ENCODE results near the gene TBC1D23. TPM values are rescaled to one million over a fixed set of nuclear protein-coding genes. Genes with fewer than 3 reads are reported as not detected.
"Not testable (repeated sequence)": the region's sequence is repeated elsewhere in the genome, so short reads cannot be mapped to it uniquely, and the experiment has no call there.

Gene TBC1D23
- total RNA-seq, 2 donors from 2014 or later: 38.2 to 50.9 TPM

DNA sequence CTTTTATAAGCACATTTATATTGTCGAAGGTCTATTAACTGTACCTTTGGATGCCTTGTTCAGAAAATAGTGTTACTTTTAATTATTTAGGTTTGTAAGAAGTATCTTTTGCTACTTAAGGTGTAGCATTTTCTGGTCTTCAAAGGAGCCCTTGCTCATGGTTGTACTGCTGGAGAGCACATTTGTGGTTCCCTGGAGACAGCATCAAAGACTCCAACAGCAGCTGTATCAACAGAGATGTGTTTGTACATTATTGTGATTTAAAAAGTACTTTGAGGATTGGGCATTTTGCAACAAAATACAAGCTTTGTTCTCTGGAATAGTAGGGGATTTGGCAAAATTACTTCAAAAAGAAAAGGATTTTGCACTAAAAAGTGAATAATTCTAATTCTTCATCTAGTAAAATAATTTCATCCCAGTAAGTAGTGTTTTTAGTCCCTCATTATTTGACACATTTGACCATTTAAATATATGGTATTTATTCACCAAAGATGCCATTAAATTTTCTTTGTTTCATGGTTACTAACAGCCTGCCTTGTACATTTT, 16.5 kb downstream of the TBC1D23 start:
- intact Hi-C loops (cut with DNase I, micrococcal nuclease): no loop called here
- no peak for DNase-seq
- no peak for ATAC-seq

DNA sequence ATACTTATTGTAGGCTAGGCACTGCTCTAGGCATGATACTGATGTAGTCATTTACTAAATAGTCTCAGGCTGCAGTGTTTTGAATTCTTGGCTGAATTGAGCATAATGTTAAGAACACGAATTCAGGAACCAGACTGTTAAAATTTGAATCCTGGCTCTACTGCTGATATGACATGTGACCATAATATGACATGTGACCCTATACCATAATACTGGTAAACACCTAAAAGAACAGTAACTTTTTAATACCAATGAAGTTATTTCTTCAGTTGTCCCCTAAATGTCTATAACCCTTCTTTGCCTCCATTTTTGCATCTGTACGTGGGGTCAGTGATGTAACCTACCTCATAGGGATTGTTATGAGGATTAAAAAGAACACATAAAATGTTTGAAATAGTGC, 18.1 kb downstream of the TBC1D23 start:
- intact Hi-C loops (cut with DNase I, micrococcal nuclease): no loop called here
- ATAC-seq (no peak), DNase-seq (no peak)

DNA sequence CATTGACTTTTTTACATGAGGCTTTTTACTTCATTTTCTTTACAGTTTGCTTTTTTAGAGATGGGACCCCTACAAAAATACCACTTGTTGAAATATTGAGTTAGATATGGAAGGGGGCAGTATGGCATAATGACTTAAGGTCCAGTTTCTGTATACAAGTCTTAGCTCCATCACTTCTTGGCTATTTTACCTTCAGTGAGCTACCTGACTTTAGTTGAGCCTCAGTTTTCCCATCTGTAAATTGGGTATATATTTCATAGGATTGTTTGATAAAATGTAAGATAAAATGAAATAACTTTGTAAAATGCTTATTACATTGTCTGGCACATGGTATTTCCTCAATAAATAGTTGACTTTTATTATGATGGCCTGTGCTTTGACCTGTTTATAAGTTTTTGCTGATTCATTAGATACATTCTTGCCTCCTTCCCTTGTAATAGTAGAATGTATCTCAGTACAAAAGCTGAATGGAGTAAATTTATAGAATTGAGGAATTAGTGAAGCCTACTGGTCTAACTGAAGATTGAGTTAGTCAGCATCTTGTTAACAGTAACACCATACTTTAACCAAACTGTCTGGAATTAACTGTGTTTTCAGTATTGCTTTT, 27.6 kb downstream of the TBC1D23 start:
- intact Hi-C loops (cut with DNase I, micrococcal nuclease): no loop called here
- no peak for DNase-seq
- no peak for ATAC-seq

DNA sequence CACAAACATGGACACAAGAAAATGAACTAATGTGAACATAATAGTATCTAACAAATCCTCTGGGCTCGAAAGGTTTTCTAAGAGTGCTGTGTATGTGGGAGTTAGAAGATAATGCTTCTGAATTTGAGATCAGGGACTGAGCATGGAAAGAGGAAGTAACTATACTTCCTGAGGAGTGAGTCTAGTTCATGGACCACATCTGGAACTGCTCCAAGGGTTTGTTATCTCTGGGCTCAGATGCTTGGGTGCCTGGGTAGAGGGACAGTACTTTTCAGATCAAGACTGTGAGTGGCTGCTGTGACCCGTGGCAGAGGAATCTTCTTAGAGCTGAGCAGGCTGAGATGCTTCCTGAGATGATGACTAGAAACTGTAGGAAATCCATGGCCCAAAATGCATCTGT, 28.5 kb downstream of the TBC1D23 start:
- ATAC-seq: no peak
- intact Hi-C loops (cut with DNase I, micrococcal nuclease): no loop called here

DNA sequence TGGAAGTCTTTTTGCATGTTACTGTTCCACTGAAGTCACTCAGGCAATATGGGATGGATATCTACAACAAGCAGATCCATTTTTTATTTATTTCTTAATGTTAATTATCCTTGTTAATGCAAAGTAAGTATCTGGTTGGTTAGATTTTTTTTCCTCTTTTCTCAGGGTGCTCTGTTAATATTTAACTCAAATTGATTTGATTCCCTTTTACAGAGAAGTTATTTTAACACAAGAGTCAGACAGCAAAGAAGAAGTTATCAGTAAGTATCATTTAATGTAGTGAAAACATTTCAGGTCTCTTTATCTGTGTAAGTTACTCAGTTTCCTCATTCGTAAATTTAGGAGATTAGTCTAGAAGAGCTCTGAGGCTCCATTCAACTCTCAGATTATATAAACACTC, 34.3 kb downstream of the TBC1D23 start:
- ATAC-seq (no peak), DNase-seq (no peak)
- intact Hi-C loops (cut with DNase I, micrococcal nuclease): no loop called here

More for the DNA sequence above, 28.5 kb downstream of the TBC1D23 start:
- DNase-seq: no peak

DNA sequence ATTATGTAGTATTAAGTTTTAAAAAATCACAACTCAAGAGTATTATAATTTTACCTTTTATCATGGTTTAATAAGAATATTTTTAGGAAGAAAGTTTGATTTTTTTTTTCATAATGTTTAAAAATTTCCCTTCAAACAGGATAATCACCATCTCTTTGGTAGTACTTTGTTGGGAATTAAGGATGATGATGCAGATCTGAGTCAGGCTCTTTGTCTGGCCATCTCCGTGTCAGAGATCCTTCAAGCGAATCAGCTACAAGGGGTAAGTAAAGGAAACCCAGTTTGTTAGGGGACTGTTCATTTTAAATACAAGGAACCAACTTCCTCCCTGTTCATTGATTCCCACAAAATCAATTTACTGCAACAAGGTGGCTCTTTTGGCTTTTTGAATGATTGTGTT, 37.0 kb downstream of the TBC1D23 start:
- intact Hi-C loops (cut with DNase I, micrococcal nuclease): no loop called here
- ATAC-seq (no peak), DNase-seq (no peak)

DNA sequence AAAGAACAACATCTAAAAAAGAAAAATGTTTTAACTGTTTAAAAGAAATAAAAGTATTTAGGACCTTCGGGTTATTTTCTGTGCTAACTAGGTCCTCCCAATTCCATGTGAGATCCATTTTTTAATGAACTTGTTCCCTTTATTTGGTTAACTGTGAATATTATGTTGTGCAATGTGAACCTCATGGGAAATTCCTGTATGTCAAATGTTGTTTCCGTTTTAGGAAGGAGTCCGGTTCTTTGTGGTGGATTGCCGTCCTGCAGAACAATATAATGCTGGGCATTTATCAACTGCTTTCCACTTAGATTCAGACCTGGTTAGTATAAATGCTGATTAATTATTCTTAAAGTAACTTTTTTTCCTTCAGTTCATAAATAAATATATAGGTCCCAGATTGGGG, 38.2 kb downstream of the TBC1D23 start:
- intact Hi-C loops (cut with DNase I, micrococcal nuclease): no loop called here
- DNase-seq: no peak
- ATAC-seq: no peak

DNA sequence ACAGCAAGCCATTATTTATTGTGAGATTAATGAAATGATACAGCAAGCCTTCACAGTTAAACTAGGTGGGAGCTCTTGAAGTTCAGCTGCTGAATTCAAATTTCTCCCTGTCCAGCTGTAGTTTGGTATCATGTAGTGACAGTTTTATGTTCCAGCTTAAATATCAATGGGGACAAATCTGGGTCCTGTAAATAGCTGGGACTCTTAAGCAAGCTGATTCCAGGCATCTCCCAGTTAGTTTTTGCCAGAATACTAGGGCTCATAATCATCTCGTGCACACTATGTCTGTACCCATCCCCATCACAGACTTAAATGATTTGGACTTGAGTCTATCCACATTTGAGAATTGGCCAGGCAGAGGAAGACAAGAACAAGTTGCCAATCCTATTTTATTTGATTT, 45.9 kb downstream of the TBC1D23 start:
- DNase-seq: no peak
- ATAC-seq: no peak
- intact Hi-C loops (cut with DNase I, micrococcal nuclease): no loop called here

DNA sequence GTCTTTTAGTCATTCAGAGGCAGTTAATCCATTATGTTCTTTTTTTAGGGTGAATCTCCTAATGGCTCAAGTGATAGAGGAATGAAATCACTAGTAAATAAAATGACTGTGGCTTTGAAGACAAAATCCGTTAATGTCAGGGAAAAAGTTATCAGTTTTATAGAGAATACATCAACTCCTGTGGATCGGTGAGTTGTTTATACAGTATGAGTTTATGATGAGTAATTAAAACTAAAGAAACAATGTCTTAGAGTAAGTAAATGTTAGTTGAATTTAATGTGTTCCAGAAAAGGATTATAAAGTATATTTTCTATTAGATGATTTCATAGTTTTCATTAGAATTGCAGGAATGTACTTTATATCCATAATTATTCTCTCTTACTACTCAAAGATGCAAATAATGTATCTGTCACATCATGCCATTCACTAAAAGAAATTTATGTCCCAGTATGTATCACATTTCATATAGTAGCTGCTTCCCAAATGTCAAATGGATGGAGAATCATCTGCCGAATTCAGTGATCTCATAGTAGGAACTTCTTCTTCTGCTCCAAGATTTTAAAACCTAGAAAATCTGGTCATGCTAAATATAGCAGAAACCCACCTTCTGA, 49.7 kb downstream of the TBC1D23 start:
- intact Hi-C loops (cut with DNase I, micrococcal nuclease): no loop called here
- no peak for DNase-seq
- no peak for ATAC-seq

DNA sequence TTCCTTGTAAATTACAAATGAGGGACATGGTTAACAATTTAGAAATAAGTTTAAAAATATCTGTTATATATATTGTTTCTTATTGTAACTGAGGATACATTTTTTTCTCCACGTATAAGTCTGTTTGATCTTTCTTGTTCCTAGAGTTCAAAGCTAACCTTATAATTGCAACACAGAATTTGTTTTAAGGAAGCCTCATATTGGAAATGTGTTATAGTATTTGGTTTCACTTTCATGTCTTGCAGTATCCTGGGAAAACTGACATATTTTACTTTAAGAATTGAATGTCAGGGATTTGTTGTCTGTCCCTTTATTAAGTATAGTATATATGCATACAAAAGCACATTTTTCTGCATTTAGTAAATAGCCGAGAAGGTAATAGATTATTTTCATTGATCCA, 50.2 kb downstream of the TBC1D23 start:
- intact Hi-C loops (cut with DNase I, micrococcal nuclease): no loop called here
- no peak for ATAC-seq
- no peak for DNase-seq

DNA sequence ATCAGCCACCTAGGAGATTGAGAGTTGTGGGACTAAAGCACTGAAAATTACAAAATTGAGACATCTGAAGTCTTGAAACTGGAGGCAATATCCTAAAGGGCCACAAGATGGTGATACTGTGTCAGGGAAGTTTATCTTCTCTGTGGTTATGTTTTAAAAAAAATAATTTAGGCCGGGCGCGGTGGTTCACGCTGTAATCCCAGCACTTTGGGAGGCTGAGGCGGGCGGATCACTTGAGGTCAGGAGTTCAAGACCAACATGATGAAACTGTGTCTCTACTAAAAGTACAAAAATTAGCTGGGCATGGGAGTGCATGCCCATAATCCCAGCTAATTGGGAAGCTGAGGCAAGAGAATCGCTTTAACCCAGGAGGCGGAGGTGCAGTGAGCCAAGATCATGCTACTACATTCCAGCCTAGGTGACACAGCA, 55.9 kb downstream of the TBC1D23 start:
- intact Hi-C loops (cut with DNase I, micrococcal nuclease): no loop called here
- peak in 1 of 2 donors; percentile 11 for DNase-seq
- ATAC-seq: peak; percentile 71

DNA sequence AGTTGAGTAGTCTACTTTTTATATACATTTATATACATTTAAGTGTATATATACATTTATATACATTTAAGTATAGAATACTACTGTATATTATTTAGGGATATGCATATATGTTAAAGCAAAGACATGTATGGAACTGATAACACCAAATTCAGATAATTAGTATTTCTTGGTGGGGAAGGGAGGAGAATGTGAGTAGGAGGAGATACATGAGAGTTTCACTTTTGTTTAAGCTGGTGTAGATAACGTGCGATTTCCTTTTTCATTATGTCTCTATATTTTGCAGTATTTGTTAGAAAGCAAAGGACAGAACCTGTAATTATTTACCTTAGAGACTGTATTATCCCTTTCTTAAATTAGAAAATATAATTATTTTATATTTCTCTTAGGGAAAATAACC, 57.1 kb downstream of the TBC1D23 start:
- ATAC-seq (no peak), DNase-seq (no peak)
- intact Hi-C loops (cut with DNase I, micrococcal nuclease): no loop called here

DNA sequence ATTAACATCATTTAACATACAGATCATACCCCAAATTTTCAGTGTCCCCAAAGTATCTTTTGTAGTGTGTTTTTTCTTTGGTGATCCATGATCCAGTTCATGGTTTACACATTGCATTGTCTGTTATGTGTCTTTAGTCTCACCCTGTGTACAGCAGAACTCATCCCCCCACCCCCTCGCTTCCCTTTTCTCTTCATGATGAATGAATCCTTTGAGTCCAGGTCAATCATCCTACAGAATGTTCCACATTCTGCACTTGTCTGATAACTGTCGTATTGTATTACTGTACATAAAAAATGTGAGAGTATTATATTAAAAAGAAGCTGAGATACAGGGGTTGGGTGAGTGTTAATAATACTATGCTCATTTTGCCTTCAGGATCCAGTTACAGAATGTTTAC, 59.2 kb downstream of the TBC1D23 start:
- no peak for ATAC-seq

DNA sequence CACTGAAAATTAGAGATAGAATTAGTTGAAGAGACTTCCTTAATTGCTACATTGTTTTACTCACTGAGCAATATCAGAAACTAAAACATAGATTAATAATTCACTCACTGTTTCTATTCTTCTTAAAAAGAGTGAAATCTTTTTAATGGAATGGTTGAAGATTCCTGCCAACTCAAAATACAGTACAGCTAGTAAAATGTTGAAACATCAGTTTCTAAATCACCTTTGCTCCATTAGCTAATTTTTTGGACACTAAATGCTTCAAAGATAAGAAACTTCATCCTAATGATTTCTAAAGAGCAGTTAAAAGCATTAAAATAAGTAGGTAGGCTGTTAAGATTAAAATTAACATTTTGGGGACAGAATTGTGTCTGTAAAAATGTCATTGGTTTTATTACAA, 63.3 kb downstream of the TBC1D23 start:
- DNase-seq (no peak), ATAC-seq (no peak)
- intact Hi-C loops (cut with DNase I, micrococcal nuclease): no loop called here

More for the DNA sequence above, 59.2 kb downstream of the TBC1D23 start:
- intact Hi-C loops (cut with DNase I, micrococcal nuclease): no loop called here
- no peak for DNase-seq

DNA sequence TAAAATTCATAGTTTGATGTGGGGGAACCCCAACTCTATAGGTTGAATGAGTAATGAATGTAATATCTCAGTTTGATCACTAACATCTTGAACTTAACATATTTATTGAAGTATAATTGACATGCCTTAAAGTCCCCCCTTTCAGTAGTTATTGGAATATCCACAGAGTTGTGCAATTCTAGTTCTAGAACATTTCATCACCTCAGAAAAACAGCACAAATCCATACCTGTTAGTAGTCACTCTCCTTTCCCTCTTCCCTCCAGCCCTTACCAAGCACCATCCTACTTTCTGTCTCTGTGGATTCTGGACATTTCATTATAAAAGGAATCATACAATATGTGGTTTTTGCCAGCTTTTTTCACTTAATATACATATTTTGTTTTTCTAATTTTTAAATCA, 65.0 kb downstream of the TBC1D23 start:
- intact Hi-C loops (cut with DNase I, micrococcal nuclease): no loop called here
- ATAC-seq: no peak
- DNase-seq: no peak

DNA sequence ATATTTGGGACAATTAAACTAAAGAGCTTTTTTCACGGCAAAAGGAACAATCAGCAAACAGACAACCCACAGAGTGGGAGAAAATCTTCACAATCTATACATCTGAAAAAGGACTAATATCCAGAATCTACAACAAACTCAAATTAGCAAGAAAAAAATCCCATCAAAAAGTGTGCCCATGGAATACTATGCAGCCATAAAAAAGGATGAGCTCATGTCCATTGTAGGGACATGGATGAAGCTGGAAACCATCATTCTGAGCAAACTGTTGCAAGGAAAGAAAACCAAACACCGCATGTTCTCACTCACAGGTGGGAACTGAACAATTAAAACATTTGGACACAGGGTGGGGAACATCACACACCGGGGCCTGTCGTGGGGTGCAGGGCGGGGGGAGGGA, 66.6 kb downstream of the TBC1D23 start:
- intact Hi-C loops (cut with DNase I, micrococcal nuclease); DNase-seq; ATAC-seq: not testable (repeated sequence)

DNA sequence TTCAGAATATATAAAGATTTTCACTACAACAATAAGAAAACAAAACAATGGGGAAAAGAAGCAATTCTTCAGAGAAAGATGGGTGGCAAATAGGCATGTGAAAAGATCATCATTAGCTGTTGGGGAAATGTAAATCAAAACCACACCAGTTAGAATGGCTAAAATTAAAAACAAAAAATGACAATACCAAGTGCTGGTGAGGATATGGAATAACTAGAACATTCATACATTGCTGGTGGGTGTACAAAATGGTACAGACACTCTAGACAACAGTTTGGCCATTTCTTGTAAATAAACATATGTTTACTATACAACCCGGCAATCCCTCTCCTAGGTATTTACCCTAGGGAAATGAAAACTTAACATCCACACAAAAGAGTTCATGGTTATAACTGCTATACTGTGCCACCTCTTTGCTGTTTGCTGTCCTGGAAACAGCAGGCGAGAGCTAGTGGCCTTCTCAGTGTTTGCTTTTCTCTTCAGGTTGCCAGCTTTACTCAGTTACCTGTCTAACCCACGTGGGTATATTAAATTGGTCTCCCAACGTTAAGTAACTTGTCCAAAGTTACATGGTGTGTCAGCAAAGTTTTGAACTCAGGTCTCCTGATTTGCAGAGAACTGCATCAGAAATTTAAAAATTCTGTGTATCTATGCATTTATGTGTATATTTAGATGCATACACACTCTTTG, 69.2 kb downstream of the TBC1D23 start:
- no peak for DNase-seq
- intact Hi-C loops (cut with DNase I, micrococcal nuclease): no loop called here
- ATAC-seq: no peak

DNA sequence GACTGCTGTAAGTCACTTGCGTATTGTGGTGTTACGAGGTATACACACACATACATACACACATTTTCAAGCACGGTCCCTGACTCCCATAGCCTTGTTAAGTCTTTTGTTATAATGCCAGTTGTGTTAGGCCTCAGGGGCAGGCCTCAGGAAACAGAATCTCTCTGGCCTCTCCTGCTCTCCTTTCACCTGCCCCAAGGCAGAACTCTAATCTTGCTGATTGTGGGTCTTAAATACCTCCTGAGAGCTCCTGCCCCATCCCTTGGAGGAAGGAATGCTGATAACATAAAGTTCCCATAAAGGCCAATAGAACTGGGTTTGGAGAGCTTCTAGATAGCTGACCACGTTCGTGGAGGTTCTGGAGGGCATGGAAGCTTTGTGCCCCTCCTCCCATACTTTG, 69.9 kb downstream of the TBC1D23 start:
- ATAC-seq: no peak
- intact Hi-C loops (cut with DNase I, micrococcal nuclease): no loop called here
- no peak for DNase-seq

DNA sequence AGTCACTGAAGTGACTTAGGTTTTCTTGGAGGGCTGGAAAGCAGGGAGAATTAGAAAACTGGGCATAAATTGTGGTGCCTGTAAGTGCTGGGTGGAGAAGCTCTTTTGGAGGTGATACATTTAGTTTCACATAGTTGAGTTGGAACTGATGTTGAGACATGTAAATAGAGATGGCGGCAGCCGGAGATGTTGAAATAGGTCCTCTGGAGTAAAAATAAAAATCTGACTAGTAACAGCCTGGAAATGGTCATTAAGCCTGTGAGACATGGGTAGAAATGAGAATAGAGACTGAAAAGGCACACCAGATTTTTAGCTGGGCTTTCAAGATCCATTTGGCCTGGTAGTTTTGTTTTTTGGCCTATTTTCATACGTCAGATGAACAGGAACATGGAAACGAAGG, 70.9 kb downstream of the TBC1D23 start:
- DNase-seq (no peak), ATAC-seq (no peak)
- intact Hi-C loops (cut with DNase I, micrococcal nuclease): no loop called here

DNA sequence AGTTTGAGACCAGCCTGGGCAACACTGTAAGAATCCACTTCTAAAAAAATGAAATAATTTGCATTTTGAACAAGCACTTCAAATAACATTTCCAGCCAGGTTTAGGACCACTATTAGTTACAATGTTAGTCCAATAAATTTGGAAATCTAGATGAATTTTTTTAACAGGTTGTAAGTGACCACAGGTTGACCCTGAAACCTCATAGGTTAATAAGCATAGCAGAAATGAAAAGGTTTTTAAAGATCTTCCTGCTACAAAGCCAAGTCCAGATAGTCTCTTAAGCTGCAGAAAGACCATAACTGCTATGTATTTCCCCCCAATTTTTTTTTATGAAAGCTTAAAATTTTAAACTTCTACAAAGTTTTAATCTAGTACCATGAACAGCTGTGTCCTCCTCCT, 72.3 kb downstream of the TBC1D23 start:
- ATAC-seq (no peak), DNase-seq (no peak)
- intact Hi-C loops (cut with DNase I, micrococcal nuclease): no loop called here
